Measurements from ENCODE around the gene KCNG4. TPM values are rescaled to one million over a fixed set of nuclear protein-coding genes. Genes with fewer than 3 reads are reported as not detected.

The KCNG4 gene
- total and polyA plus RNA-seq, 10 of the 15 experiments (the other 5 are each of a cell fraction or from before 2014, with no cell fraction given), result not detected

GRCh38 chr16:84267380-84267779 is 27.6 kb upstream of the KCNG4 start:
- FAIRE-seq (no peak), ATAC-seq (no peak), DNase-seq (ENCODE audit: low read depth, low spot score) (no peak)
- TF ChIP-seq STAT3 (IDR thresholded peaks at IDR 0.05; ENCODE audit: low read depth, low read length) (no peak), IKZF2 (IDR thresholded peaks at IDR 0.05) (no peak), POLR2AphosphoS2 (IDR thresholded peaks at IDR 0.05; ENCODE audit: low read depth, low read length) (no peak), CREM (IDR thresholded peaks at IDR 0.05; ENCODE audit: low read depth) (no peak), POU2F2 (IDR thresholded peaks at IDR 0.05; ENCODE audit: borderline replicate concordance, low read depth, low read length) (no peak), CBX5 (IDR thresholded peaks at IDR 0.05; ENCODE audit: low read depth) (no peak), CHD4 (IDR thresholded peaks at IDR 0.05) (no peak), SRF (IDR thresholded peaks at IDR 0.05; ENCODE audit: low read depth in 2 of 2, low read length in 2 of 2) (no peak), TAF1 (IDR thresholded peaks at IDR 0.05; ENCODE audit: borderline replicate concordance, low read depth, low read length) (no peak), GABPA (IDR thresholded peaks at IDR 0.05; ENCODE audit: low read depth) (no peak), ATF3 (IDR thresholded peaks at IDR 0.05; ENCODE audit: borderline replicate concordance, extremely low read depth, low read depth, low read length) (no peak)
- TF ChIP-seq, protein P1, sequence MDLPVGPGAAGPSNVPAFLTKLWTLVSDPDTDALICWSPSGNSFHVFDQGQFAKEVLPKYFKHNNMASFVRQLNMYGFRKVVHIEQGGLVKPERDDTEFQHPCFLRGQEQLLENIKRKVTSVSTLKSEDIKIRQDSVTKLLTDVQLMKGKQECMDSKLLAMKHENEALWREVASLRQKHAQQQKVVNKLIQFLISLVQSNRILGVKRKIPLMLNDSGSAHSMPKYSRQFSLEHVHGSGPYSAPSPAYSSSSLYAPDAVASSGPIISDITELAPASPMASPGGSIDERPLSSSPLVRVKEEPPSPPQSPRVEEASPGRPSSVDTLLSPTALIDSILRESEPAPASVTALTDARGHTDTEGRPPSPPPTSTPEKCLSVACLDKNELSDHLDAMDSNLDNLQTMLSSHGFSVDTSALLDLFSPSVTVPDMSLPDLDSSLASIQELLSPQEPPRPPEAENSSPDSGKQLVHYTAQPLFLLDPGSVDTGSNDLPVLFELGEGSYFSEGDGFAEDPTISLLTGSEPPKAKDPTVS (IDR thresholded peaks at IDR 0.05; ENCODE audit: low read depth, low read length), result no peak
- TF ChIP-seq, protein P2, sequence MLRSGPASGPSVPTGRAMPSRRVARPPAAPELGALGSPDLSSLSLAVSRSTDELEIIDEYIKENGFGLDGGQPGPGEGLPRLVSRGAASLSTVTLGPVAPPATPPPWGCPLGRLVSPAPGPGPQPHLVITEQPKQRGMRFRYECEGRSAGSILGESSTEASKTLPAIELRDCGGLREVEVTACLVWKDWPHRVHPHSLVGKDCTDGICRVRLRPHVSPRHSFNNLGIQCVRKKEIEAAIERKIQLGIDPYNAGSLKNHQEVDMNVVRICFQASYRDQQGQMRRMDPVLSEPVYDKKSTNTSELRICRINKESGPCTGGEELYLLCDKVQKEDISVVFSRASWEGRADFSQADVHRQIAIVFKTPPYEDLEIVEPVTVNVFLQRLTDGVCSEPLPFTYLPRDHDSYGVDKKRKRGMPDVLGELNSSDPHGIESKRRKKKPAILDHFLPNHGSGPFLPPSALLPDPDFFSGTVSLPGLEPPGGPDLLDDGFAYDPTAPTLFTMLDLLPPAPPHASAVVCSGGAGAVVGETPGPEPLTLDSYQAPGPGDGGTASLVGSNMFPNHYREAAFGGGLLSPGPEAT (IDR thresholded peaks at IDR 0.05; ENCODE audit: low read depth), result no peak
- H4K20me1 ChIP-seq (ENCODE audit: control insufficient read depth, insufficient read depth), result no peaks in the 10 kb centered on the region
- intact Hi-C loops (cut with micrococcal nuclease; ENCODE audit: unreplicated experiment) (no loop called here), in situ Hi-C loops (cut with MboI) (no loop called here)
- WGBS (ENCODE audit: insufficient coverage, insufficient replicate concordance, low lambda C conversion rate, missing lambda C conversion rate), result 0% methylated on average over 4 of the region's 4 CpGs
- no peak overlapping the region for H3K9ac ChIP-seq (ENCODE audit: control insufficient read depth, insufficient read depth, low read length)
- no peak overlapping the region for H3K27ac ChIP-seq (ENCODE audit: control insufficient read depth, insufficient read depth)
- no peak overlapping the region for H2AFZ ChIP-seq (ENCODE audit: control insufficient read depth, low read depth, low read length)
- no TSS peak for BruUV-seq (replicated peaks)
- ChIA-PET SMC1A (ENCODE audit: uncharacterized antibody, unreplicated experiment) (no interaction called here), CTCF (interaction anchor here (0.6 to 1.9 kb wide), 4 partner anchors 10 to 239 kb away, joined by 3 to 7 read pairs (median 4); no protein-coding TSS in a partner anchor), RAD21 (ENCODE audit: unreplicated experiment) (no interaction called here), POLR2A (no interaction called here)
- no peaks in the 10 kb centered on the region for H3K36me3 ChIP-seq (ENCODE audit: control insufficient read depth in 2 of 2, insufficient read depth in 2 of 2, low read length in 1 of 2)
- no peak overlapping the region for H3K4me2 ChIP-seq (ENCODE audit: control insufficient read depth, insufficient read depth)
- no peaks in the 10 kb centered on the region for H3K4me1 ChIP-seq (ENCODE audit: control insufficient read depth, insufficient read depth, low read length)
- H3K27me3 ChIP-seq (replicated peaks in 1 of 2; ENCODE audit: control insufficient read depth in 2 of 2, insufficient read depth in 2 of 2, low read length in 1 of 2), result no peaks in the 10 kb centered on the region; a peak in 1 of 4 replicates
- H3K9me3 ChIP-seq (replicated peaks; ENCODE audit: control insufficient read depth, insufficient read depth, low read length), result no peaks in the 10 kb centered on the region
- H3K4me3 ChIP-seq, result no peak overlapping the region
- no peaks in the 10 kb centered on the region for H3K79me2 ChIP-seq (ENCODE audit: control insufficient read depth, insufficient read depth, low read length)

Data from GM12878 (cell line).